Measurements from ENCODE around the gene ZC3H6.
A peak's percentile ranks its signal among the peaks of the same experiment; 100 is the strongest.

Gene ZC3H6

GRCh38 chr2:112304298-112304941, 29.0 kb downstream of the ZC3H6 start:
- no peaks in the 10 kb centered on the region; the same call in 1 of the 2 replicates for H3F3A ChIP-seq (ENCODE audit: insufficient read depth, low read length)
- H3K4me3 ChIP-seq (ENCODE audit: low read length) = no peak overlapping the region
- no peaks in the 10 kb centered on the region for H3K9me2 ChIP-seq (replicated peaks; ENCODE audit: insufficient read depth, low read length)
- H3K4me2 ChIP-seq (ENCODE audit: low read depth, low read length) = peak overlapping the region; percentile 2; the same call in 1 of the 2 replicates
- no peaks in the 10 kb centered on the region for H4K20me1 ChIP-seq (ENCODE audit: insufficient read depth, low read length)
- no peaks in the 10 kb centered on the region for H3K9me3 ChIP-seq (replicated peaks; ENCODE audit: insufficient read depth, low read length)
- H2AFZ ChIP-seq (ENCODE audit: low read length) = no peak overlapping the region
- TF ChIP-seq CTCF (IDR thresholded peaks at IDR 0.05; ENCODE audit: low read length) = no peak
- TF ChIP-seq EZH2phosphoT487 (IDR thresholded peaks at IDR 0.05; ENCODE audit: low read length) = no peak
- H3K9ac ChIP-seq (ENCODE audit: low read length) = no peak overlapping the region
- peak overlapping the region; percentile 51; the same call in 1 of the 2 replicates for H3K27ac ChIP-seq (ENCODE audit: low read length)
- no peak for DNase-seq
- H3K27me3 ChIP-seq (replicated peaks; ENCODE audit: insufficient read depth, low read length) = no peaks in the 10 kb centered on the region
- H3K4me1 ChIP-seq (ENCODE audit: low read length) = peaks cover 7% of the 10 kb centered on the region; the same call in 1 of the 2 replicates
- H3K36me3 ChIP-seq (replicated peaks; ENCODE audit: insufficient read depth, low read length) = no peaks in the 10 kb centered on the region
- H3K79me2 ChIP-seq (ENCODE audit: low read length) = no peaks in the 10 kb centered on the region

DNA sequence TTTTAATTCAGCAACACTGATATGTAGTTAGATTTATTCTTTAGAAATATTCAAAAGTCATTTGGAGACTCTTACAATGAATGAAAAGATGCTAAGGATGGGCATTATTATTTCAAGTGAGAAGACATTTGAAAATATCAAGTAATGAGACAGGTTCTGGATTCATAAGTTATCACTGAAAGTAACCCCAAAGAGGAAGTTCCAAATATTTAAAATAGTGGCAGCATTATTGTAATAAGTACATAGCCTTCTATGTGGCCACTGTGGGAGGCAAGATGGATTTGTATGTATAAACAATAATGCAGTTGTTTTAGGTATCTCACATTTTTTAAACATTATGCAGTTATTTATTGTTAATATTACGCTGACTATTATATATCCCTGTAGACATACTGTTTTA, 29.7 kb downstream of the ZC3H6 start:
- no peak overlapping the region for H3K4me2 ChIP-seq (ENCODE audit: low read depth, low read length)
- H3K36me3 ChIP-seq (replicated peaks; ENCODE audit: insufficient read depth, low read length) = no peaks in the 10 kb centered on the region
- H3K9me3 ChIP-seq (replicated peaks; ENCODE audit: insufficient read depth, low read length) = no peaks in the 10 kb centered on the region
- no peaks in the 10 kb centered on the region for H3K27me3 ChIP-seq (replicated peaks; ENCODE audit: insufficient read depth, low read length)
- no peaks in the 10 kb centered on the region for H3K9me2 ChIP-seq (replicated peaks; ENCODE audit: insufficient read depth, low read length)
- no peak overlapping the region for H3K27ac ChIP-seq (ENCODE audit: low read length)
- no peaks in the 10 kb centered on the region; the same call in 1 of the 2 replicates for H3F3A ChIP-seq (ENCODE audit: insufficient read depth, low read length)
- peaks cover 7% of the 10 kb centered on the region; the same call in 1 of the 2 replicates for H3K4me1 ChIP-seq (ENCODE audit: low read length)
- H3K9ac ChIP-seq (ENCODE audit: low read length) = no peak overlapping the region
- H4K20me1 ChIP-seq (ENCODE audit: insufficient read depth, low read length) = no peaks in the 10 kb centered on the region
- H3K79me2 ChIP-seq (ENCODE audit: low read length) = no peaks in the 10 kb centered on the region
- TF ChIP-seq CTCF (IDR thresholded peaks at IDR 0.05; ENCODE audit: low read length) = no peak
- no peak for TF ChIP-seq EZH2 (optimal IDR thresholded peaks at IDR 0.05; ENCODE audit: low read depth, low read length)
- no peak for TF ChIP-seq EZH2phosphoT487 (IDR thresholded peaks at IDR 0.05; ENCODE audit: low read length)
- no peak overlapping the region for H2AFZ ChIP-seq (ENCODE audit: low read length)
- DNase-seq = no peak
- no peak overlapping the region for H3K4me3 ChIP-seq (ENCODE audit: low read length)

GRCh38 chr2:112310906-112311305, 35.5 kb downstream of the ZC3H6 start:
- no peak for DNase-seq
- H2AFZ ChIP-seq (ENCODE audit: low read length) = no peak overlapping the region
- no peak overlapping the region for H3K27ac ChIP-seq (ENCODE audit: low read length)
- no peaks in the 10 kb centered on the region for H3K27me3 ChIP-seq (replicated peaks; ENCODE audit: insufficient read depth, low read length)
- H3K4me3 ChIP-seq (ENCODE audit: low read length) = no peak overlapping the region
- peaks cover 6% of the 10 kb centered on the region; the same call in 1 of the 2 replicates for H3K4me1 ChIP-seq (ENCODE audit: low read length)
- no peaks in the 10 kb centered on the region for H3K9me2 ChIP-seq (replicated peaks; ENCODE audit: insufficient read depth, low read length)
- H3F3A ChIP-seq (ENCODE audit: insufficient read depth, low read length) = no peaks in the 10 kb centered on the region
- H3K36me3 ChIP-seq (replicated peaks; ENCODE audit: insufficient read depth, low read length) = no peaks in the 10 kb centered on the region
- TF ChIP-seq EZH2phosphoT487 (IDR thresholded peaks at IDR 0.05; ENCODE audit: low read length) = no peak
- no peak for TF ChIP-seq CTCF (IDR thresholded peaks at IDR 0.05; ENCODE audit: low read length)
- TF ChIP-seq EZH2 (optimal IDR thresholded peaks at IDR 0.05; ENCODE audit: low read depth, low read length) = no peak
- no peaks in the 10 kb centered on the region for H3K9me3 ChIP-seq (replicated peaks; ENCODE audit: insufficient read depth, low read length)
- H3K9ac ChIP-seq (ENCODE audit: low read length) = no peak overlapping the region
- H3K79me2 ChIP-seq (ENCODE audit: low read length) = no peaks in the 10 kb centered on the region
- no peak overlapping the region for H3K4me2 ChIP-seq (ENCODE audit: low read depth, low read length)
- H4K20me1 ChIP-seq (ENCODE audit: insufficient read depth, low read length) = no peaks in the 10 kb centered on the region
